Upper lobe of left lung (tissue), 6 donors: Measurements from ENCODE around the gene UBE2S. TPM values are rescaled to one million over a fixed set of nuclear protein-coding genes. Genes with fewer than 3 reads are reported as not detected.

ENCODE experiments used
- ATAC-seq, 2 donors: fragments of 200-7000 bp; cut with Tn5 transposase; one replicate each; pipeline ENCODE4 v1.9.1; 2022; ENCODE audit warnings: mild to moderate bottlenecking in 2 of 2, moderate library complexity in 2 of 2; ENCODE audit not compliant: low FRiP score in 2 of 2
- DNase-seq, 2 donors: peaks; one replicate each; pipeline ENCODE4 v3.0.0-alpha.2; 2019 to 2020
- H3K27ac ChIP-seq, 4 donors: fragments of 200-600 bp; sonication (generic); one replicate each; pipeline ENCODE4 v1.5.1; 2016 to 2019
- H3K27me3 ChIP-seq, 4 donors: fragments of 200-600 bp; sonication (generic); one replicate each; pipeline ENCODE4 v1.5.1; 2017 to 2019
- H3K36me3 ChIP-seq, 4 donors: fragments of 200-600 bp; sonication (generic); one replicate each; pipeline ENCODE4 v1.5.1; 2016 to 2019
- H3K4me1 ChIP-seq, 4 donors: fragments of 200-600 bp; sonication (generic); one replicate each; pipeline ENCODE4 v1.5.1; 2018 to 2019
- H3K4me3 ChIP-seq, 4 donors: fragments of 200-600 bp; sonication (generic); one replicate each; pipeline ENCODE4 v1.5.1; 2017 to 2019; ENCODE audit warnings: mild to moderate bottlenecking in 2 of 4, moderate library complexity in 1 of 4
- H3K9me3 ChIP-seq, 4 donors: fragments of 200-600 bp; sonication (generic); one replicate each; pipeline ENCODE4 v1.5.1; 2018 to 2019
- CTCF ChIP-seq, 6 experiments: fragments of 450-650 bp in 4 of 6; fragments of 200-600 bp in 2 of 6; sonication (generic) in 2 of 6; IDR thresholded peaks; one replicate each; pipeline ENCODE4 v1.5.1; 2016 to 2019; ENCODE audit warnings: antibody characterized with exemption in 6 of 6
- EP300 ChIP-seq, 4 donors: sonication (generic); formaldehyde crosslinking; IDR thresholded peaks; one replicate each; pipeline ENCODE4 v1.5.1; 2017; ENCODE audit warnings: antibody characterized with exemption in 4 of 4, control low read depth in 2 of 4
- POLR2A ChIP-seq, 4 donors: fragments of 450-650 bp; IDR thresholded peaks; one replicate each; pipeline ENCODE4 v1.5.1; 2016 to 2017; ENCODE audit warnings: antibody characterized with exemption in 4 of 4, mild to moderate bottlenecking in 2 of 4
- POLR2AphosphoS5 ChIP-seq, 2 donors: sonication (generic); formaldehyde crosslinking; IDR thresholded peaks; one replicate each; pipeline ENCODE4 v1.5.1; 2017; ENCODE audit warnings: antibody characterized with exemption in 2 of 2
- WGBS, 2 donors: methylation state at CpG; one replicate each; pipeline ENCODE4 v1.1.5; 2017 to 2018; 5-methylcytosine and 5-hydroxymethylcytosine counted together
- total RNA-seq, 6 donors: library from RNA; depleted of rRNA in 4 of 6; stranded (reverse); fragments of >200 nt in 4 of 6; gene quantifications; one replicate each; pipeline versions ENCODE4 v1.1.0 to v1.2.1, GENCODE V29; 2016 to 2021
- donor health status: DM: no; HTN: no; CAD: no; lungs with moderate emphysema.
- donor health status: DM: no; HTN: yes; CAD: no; lungs with severe emphysema.

UBE2S gene
- total RNA-seq, 6 donors from 2014 or later, result 6.5 to 31.6 (median 19.0) TPM

DNA sequence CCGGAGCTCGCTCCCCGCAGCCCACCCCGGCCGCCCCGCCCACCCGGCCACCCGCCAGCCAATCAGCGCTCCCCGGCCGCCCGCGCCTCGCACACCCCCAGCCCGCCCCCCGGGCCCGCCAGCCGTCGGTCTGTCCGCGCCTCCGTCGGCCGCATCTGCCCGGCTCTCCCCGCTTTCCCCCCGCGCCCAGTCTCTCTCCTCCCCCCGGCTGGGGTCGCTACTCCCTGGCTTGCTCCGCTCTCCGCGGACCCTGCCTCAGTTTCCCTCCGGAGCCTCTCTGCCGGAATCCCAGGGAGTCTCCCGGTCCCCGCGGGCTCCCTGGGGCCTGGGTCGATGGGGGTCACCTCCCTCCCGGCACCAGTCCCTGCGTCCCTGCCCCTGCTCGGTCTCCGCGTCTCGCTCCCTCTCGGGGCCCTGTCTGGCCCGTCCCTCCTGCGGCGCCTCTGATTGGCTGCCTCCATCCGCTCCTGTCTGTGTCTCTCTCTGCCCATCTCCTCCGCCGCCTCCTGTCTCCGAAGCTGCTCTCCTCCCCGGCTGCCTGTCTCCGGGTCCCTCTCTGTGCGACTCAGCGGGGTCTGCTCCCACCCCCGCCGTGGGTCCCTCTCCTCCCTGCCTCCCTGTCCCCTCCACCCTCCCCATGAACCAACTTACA, 37.8 kb downstream of the UBE2S start:
- Histone ChIP-seq H3K27me3 (peaks cover 1 to 58% (median 33%) of the 10 kb centered on the region in 4 donors), H3K36me3 (no peaks in the 10 kb centered on the region), H3K9me3 (no peaks in the 10 kb centered on the region), H3K27ac (no peak overlapping the region), H3K4me1 (peaks cover 11 to 29% (median 21%) of the 10 kb centered on the region in 4 donors), H3K4me3 (peak overlapping the region in 3 of 4 donors; percentile 17 to 38 (median 25))
- ATAC-seq (peak in 1 of 2 donors; percentile 55), DNase-seq (peak in 1 of 2 donors; percentile 82)
- 2 to 5% methylated on average over 19 to 23 of the region's 59 CpGs for WGBS, 2 donors
- TF ChIP-seq POLR2AphosphoS5 (IDR thresholded peaks at IDR 0.05) (no peak), CTCF (IDR thresholded peaks at IDR 0.05) (no peak), EP300 (IDR thresholded peaks at IDR 0.05) (no peak), POLR2A (IDR thresholded peaks at IDR 0.05) (no peak)

DNA sequence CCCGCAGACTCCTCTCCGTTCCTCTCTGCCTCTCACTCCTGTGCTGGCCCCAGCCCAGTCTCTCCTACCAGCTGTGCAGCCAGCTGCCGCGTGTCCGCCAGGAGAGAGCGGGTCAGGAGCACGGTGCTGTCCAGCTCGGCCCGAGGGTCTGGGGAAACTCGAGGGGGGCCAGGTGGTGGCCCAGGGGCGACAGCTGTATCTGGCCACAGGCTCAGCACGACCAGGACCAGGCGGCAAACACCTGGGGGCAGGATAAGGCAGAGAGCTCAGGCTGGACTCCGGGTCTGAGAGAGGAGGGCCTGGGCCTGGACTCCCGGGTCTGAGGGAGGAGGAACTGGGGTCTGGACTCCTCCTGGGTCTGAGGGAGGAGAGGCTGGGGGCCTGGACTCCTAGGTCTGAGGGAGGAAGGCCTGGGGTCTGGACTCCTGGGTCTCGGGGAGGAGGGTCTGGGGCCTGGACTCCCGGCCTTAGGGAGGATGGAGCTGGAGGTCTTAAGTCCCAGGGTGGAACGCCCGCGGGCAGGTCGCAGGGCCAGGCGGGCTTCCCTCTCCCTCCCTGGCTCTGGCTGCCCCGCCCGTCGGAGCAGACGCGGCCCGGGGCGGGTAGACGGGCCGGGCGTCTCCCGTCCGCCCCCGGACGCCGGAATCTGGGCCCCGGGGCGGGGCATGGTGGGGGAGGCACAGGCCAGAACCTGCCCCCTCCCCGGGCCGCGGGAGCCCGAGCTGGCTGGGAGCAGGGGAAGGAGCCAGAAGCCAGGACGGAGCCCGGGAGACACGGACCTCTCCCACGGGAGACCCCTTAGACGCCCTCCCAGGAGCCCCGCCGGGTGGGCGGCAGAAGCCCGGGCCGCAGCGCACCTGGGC, 38.7 kb downstream of the UBE2S start:
- DNase-seq (peak in 1 of 2 donors; percentile 89), ATAC-seq (peak in 1 of 2 donors; percentile 79)
- peak overlapping the region in 3 of 4 donors; percentile 17 to 29 (median 22) for H3K4me3 ChIP-seq

DNA sequence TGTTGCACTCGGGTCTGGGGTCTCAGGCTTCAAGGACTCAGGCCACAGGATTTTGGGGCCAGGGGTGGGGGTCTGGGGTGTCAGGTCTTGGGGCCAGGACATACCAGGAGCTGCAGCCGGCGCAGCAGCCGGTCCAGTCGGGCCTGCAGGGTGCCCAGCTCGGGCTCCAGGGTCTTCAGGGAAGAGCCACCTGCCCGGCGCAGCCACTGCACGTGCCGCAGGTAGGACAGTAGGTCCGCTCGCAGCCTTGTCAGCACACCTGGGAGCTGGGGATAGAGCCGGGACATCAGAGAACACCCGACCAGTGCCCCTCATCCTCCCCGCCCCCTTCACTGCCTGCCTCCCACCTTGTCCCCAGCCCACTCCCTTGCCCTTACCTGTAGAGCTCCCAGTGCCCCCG, 39.5 kb downstream of the UBE2S start:
- Histone ChIP-seq H3K4me1 (peaks cover 11 to 20% (median 13%) of the 10 kb centered on the region in 4 donors), H3K27me3 (peaks cover 1 to 48% (median 28%) of the 10 kb centered on the region in 4 donors), H3K9me3 (no peaks in the 10 kb centered on the region), H3K36me3 (no peaks in the 10 kb centered on the region), H3K4me3 (no peak overlapping the region), H3K27ac (no peak overlapping the region)
- WGBS, 2 donors, result 86% methylated on average over 7 to 10 of the region's 16 CpGs
- DNase-seq, result peak in 1 of 2 donors; percentile 65
- no peak for ATAC-seq
- TF ChIP-seq POLR2AphosphoS5 (IDR thresholded peaks at IDR 0.05), result no peak

More for the DNA sequence above, 38.7 kb downstream of the UBE2S start:
- Histone ChIP-seq H3K36me3 (no peaks in the 10 kb centered on the region), H3K4me1 (peaks cover 11 to 23% (median 14%) of the 10 kb centered on the region in 4 donors), H3K27ac (no peak overlapping the region), H3K27me3 (peaks cover 1 to 51% (median 29%) of the 10 kb centered on the region in 4 donors), H3K9me3 (no peaks in the 10 kb centered on the region)
- TF ChIP-seq POLR2A (IDR thresholded peaks at IDR 0.05), result no peak
- TF ChIP-seq POLR2AphosphoS5 (IDR thresholded peaks at IDR 0.05), result no peak
- TF ChIP-seq EP300 (IDR thresholded peaks at IDR 0.05), result no peak
- no peak for TF ChIP-seq CTCF (IDR thresholded peaks at IDR 0.05)
- WGBS, 2 donors, result 16 to 21% methylated on average over 13 to 33 of the region's 54 CpGs

DNA sequence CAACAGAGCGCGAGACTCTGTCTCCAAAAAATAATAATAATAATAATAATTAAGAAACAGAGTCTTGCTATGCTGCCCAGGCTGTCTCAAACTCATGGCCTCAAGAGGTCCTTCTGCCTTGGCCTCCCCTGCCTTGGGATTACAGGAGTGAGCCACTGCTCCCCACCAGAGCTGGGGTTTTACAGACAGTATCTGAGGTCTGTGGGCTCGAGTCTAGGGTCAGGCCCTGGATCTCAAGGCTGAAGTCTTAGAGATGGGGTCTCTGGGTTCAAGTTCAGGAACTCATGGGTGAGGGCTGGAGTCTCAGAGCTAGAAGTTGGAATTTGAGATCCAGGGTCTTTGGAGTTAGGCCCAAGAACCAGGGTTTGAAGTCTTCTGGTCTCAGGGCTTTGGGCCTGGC, 40.8 kb downstream of the UBE2S start:
- no peak overlapping the region for H3K4me3 ChIP-seq
- no peaks in the 10 kb centered on the region for H3K9me3 ChIP-seq
- 74 to 100% methylated on average over 2 to 3 of the region's 3 CpGs for WGBS, 2 donors
- no peak for ATAC-seq
- H3K27me3 ChIP-seq, result peaks cover 1 to 35% (median 22%) of the 10 kb centered on the region in 4 donors
- H3K36me3 ChIP-seq, result no peaks in the 10 kb centered on the region
- DNase-seq, result no peak
- no peak for TF ChIP-seq CTCF (IDR thresholded peaks at IDR 0.05)
- no peak for TF ChIP-seq POLR2A (IDR thresholded peaks at IDR 0.05)
- no peak for TF ChIP-seq EP300 (IDR thresholded peaks at IDR 0.05)
- TF ChIP-seq POLR2AphosphoS5 (IDR thresholded peaks at IDR 0.05), result no peak
- peaks cover 11 to 20% (median 13%) of the 10 kb centered on the region in 4 donors for H3K4me1 ChIP-seq
- no peak overlapping the region for H3K27ac ChIP-seq

GRCh38 chr19:55365964-55366363, 41.6 kb downstream of the UBE2S start:
- no peak overlapping the region for H3K27ac ChIP-seq
- peak in 1 of 2 donors; percentile 77 for DNase-seq
- H3K36me3 ChIP-seq, result no peaks in the 10 kb centered on the region
- H3K27me3 ChIP-seq, result peaks cover 0 to 33% (median 21%) of the 10 kb centered on the region in 4 donors
- TF ChIP-seq CTCF (IDR thresholded peaks at IDR 0.05) (no peak), POLR2AphosphoS5 (IDR thresholded peaks at IDR 0.05) (no peak), POLR2A (IDR thresholded peaks at IDR 0.05) (no peak), EP300 (IDR thresholded peaks at IDR 0.05) (no peak)
- H3K9me3 ChIP-seq, result no peaks in the 10 kb centered on the region
- H3K4me1 ChIP-seq, result peaks cover 11 to 20% (median 13%) of the 10 kb centered on the region in 4 donors
- 69 to 80% methylated on average over 9 to 19 of the region's 19 CpGs for WGBS, 2 donors
- H3K4me3 ChIP-seq, result no peak overlapping the region
- ATAC-seq, result no peak
